Activated CD4-positive, alpha-beta T cell treated with anti-CD3 and anti-CD28 coated beads, Interleukin-2, amount 50 U/mL, for 24 hours (primary cell): ENCODE data around the gene PGA5.
"Not testable (repeated sequence)": the region's sequence is repeated elsewhere in the genome, so short reads cannot be mapped to it uniquely, and the experiment has no call there.

Experiments used
- DNase-seq, 2 donors: peaks; one replicate each; pipeline ENCODE4 v3.0.0-alpha.2; 2020; ENCODE audit warnings: low read depth in 1 of 2, low spot score in 1 of 2

Gene PGA5

GRCh38 chr11:61240875-61241274 lies at the start of gene PGA5:
PGA5 (plus strand) TSS chr11:61241175; CDS start chr11:61241227, 52 bp downstream.
- DNase-seq = not testable (repeated sequence)

- DNase-seq = no peak
Measured at GRCh38 chr11:61193596-61193995, 47.4 kb upstream of the PGA5 start.

- no peak for DNase-seq
Measured at GRCh38 chr11:61194169-61194671, 46.8 kb upstream of the PGA5 start.

- no peak for DNase-seq
Measured at GRCh38 chr11:61194981-61195695, 45.8 kb upstream of the PGA5 start.

GRCh38 chr11:61195719-61196118 lies 45.3 kb upstream of the PGA5 start:
- DNase-seq = no peak

GRCh38 chr11:61198361-61198760 lies 42.6 kb upstream of the PGA5 start:
- DNase-seq = no peak

- no peak for DNase-seq
Measured at GRCh38 chr11:61198948-61199523, 41.9 kb upstream of the PGA5 start.

GRCh38 chr11:61201476-61201875 lies 39.5 kb upstream of the PGA5 start:
- no peak for DNase-seq

GRCh38 chr11:61202950-61203746 lies 37.8 kb upstream of the PGA5 start, which contains the start of gene PGA3:
PGA3 (plus strand) TSS chr11:61203515; CDS start chr11:61203565, 50 bp downstream.
- DNase-seq = not testable (repeated sequence)

GRCh38 chr11:61203873-61204272 lies 37.1 kb upstream of the PGA5 start:
- not testable (repeated sequence) for DNase-seq

- not testable (repeated sequence) for DNase-seq
Measured at GRCh38 chr11:61204502-61205059, 36.4 kb upstream of the PGA5 start.

- DNase-seq = not testable (repeated sequence)
Measured at GRCh38 chr11:61207636-61208310, 33.2 kb upstream of the PGA5 start.

- DNase-seq = not testable (repeated sequence)
Measured at GRCh38 chr11:61210629-61211028, 30.3 kb upstream of the PGA5 start.

GRCh38 chr11:61211327-61211952 lies 29.5 kb upstream of the PGA5 start:
- not testable (repeated sequence) for DNase-seq

GRCh38 chr11:61212202-61212601 lies 28.8 kb upstream of the PGA5 start:
- not testable (repeated sequence) for DNase-seq

- not testable (repeated sequence) for DNase-seq
Measured at GRCh38 chr11:61213711-61214324, 27.2 kb upstream of the PGA5 start.

- not testable (repeated sequence) for DNase-seq
Measured at GRCh38 chr11:61218306-61218705, 22.7 kb upstream of the PGA5 start.

GRCh38 chr11:61219016-61219415 lies 22.0 kb upstream of the PGA5 start:
- DNase-seq = not testable (repeated sequence)

- DNase-seq = not testable (repeated sequence)
Measured at GRCh38 chr11:61222047-61222446, 18.9 kb upstream of the PGA5 start, which contains the start of gene PGA4. PGA4 (plus strand) TSS chr11:61222347; CDS start chr11:61222401, 54 bp downstream.

GRCh38 chr11:61222692-61223091 lies 18.3 kb upstream of the PGA5 start:
- DNase-seq = not testable (repeated sequence)
